Gastrocnemius medialis (tissue), 4 donors: ENCODE data around the gene DBT. TPM values are rescaled to one million over a fixed set of nuclear protein-coding genes. Genes with fewer than 3 reads are reported as not detected.

Experiments
- ATAC-seq, 2 donors: fragments of 150-250 bp; one replicate each; pipeline ENCODE4 v1.9.1; 2016
- DNase-seq, 2 donors: peaks; one replicate each; pipeline ENCODE4 v3.0.0-alpha.2; 2019
- H3K27ac ChIP-seq, 4 donors: fragments of 200-600 bp; sonication (generic); 1 replicate in 1 of 4; 2 replicates in 3 of 4; pipeline ENCODE4 v1.5.1; 2016 to 2018; ENCODE audit warnings: mild to moderate bottlenecking in 2 of 4, moderate library complexity in 1 of 4
- H3K27me3 ChIP-seq, 3 donors: fragments of 200-600 bp; sonication (generic) in 2 of 3; 1 replicate in 1 of 3; 2 replicates in 2 of 3; pipeline versions ENCODE4 v1.5.1 to v1.6.0; 2016 to 2019; ENCODE audit warnings: mild to moderate bottlenecking in 1 of 3, moderate library complexity in 1 of 3
- H3K36me3 ChIP-seq, 2 donors: fragments of 200-600 bp; sonication (generic) in 1 of 2; one replicate each; pipeline ENCODE4 v1.5.1; 2017 to 2018
- H3K4me1 ChIP-seq, 2 donors: fragments of 200-600 bp; sonication (generic) in 1 of 2; one replicate each; pipeline ENCODE4 v1.5.1; 2016 to 2017; ENCODE audit warnings: mild to moderate bottlenecking in 2 of 2
- H3K4me3 ChIP-seq, 4 donors: fragments of 200-600 bp; sonication (generic) in 3 of 4; 1 replicate in 1 of 4; 2 replicates in 3 of 4; pipeline ENCODE4 v1.5.1; 2016 to 2019; ENCODE audit warnings: mild to moderate bottlenecking in 2 of 4
- H3K9me3 ChIP-seq, 3 donors: fragments of 200-600 bp; sonication (generic) in 2 of 3; 1 replicate in 1 of 3; 2 replicates in 2 of 3; pipeline ENCODE4 v1.5.1; 2016 to 2019
- CTCF ChIP-seq, 5 experiments: fragments of 450-650 bp in 3 of 5; fragments of 200-600 bp in 2 of 5; sonication (generic) in 2 of 5; IDR thresholded peaks in 4 of 5; conservative IDR thresholded peaks in 1 of 5; 1 replicate in 4 of 5; 2 replicates in 1 of 5; pipeline ENCODE4 v1.5.1; 2016 to 2019; ENCODE audit warnings: antibody characterized with exemption in 5 of 5, mild to moderate bottlenecking in 3 of 5, moderate library complexity in 3 of 5
- POLR2A ChIP-seq, 2 donors: fragments of 450-650 bp; IDR thresholded peaks; one replicate each; pipeline ENCODE4 v1.6.1; 2017; ENCODE audit warnings: antibody characterized with exemption in 2 of 2, mild to moderate bottlenecking in 2 of 2, moderate library complexity in 2 of 2
- in situ Hi-C, 4 donors: fragments of 200-750 bp; cut with MboI; loops; one replicate each; pipeline versions ENCODE4 v1.15.0 to v1.8.0; 2017; ENCODE audit warnings: low sequenced_read_pairs in 4 of 4
- intact Hi-C: fragments of 100-400 bp; cut with DNase I; formaldehyde crosslinking; loops from one replicate; pipeline ENCODE4 v1.15.1; 2023; ENCODE audit warnings: low total_unique reads
- total RNA-seq, 4 donors: library from RNA; depleted of rRNA; stranded (reverse); fragments of >200 nt; gene quantifications; one replicate each; pipeline versions ENCODE4 v1.1.0 to v1.2.3, GENCODE V29; 2016

Gene DBT
- total RNA-seq, 4 donors from 2014 or later = 7.6 to 11.3 (median 9.6) TPM

DNA sequence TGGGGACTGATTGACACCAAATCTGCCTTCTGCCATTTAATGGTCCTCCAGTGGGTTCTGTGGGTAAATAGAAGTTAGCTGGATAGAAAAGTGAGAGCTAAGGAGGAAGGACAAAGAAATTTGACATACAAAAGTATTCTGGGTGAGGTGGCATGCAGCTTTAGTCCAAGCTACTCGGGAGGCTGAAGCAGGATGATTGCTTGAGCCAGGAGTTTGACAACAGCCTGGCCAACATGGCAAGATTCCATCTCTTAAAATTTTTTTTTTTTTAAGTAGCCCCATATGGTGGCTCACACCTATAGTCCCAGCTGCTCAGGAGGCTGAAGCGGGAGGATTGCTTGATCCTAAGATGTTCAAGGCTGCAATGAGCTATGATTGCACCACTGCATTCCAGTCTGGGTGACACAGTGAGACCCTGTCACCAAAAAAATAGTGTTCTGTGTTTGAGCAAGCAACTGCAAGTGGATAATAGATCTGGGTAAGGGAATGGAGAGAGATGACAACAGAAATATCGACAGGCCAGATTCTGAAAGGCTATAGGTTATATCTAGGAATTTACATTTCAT, 29.8 kb upstream of the DBT start:
- no peak overlapping the region for H3K4me3 ChIP-seq
- peaks cover 3 to 56% of the 10 kb centered on the region in 2 donors for H3K36me3 ChIP-seq
- in situ Hi-C loops (loop anchor here in 1 of 4 donors (25.0 kb wide), 1 partner anchor 183 kb away; no protein-coding TSS in a partner anchor), intact Hi-C loops (no loop called here)
- H3K27me3 ChIP-seq = no peaks in the 10 kb centered on the region
- H3K9me3 ChIP-seq = no peaks in the 10 kb centered on the region
- TF ChIP-seq POLR2A (IDR thresholded peaks at IDR 0.05) (no peak), CTCF (IDR thresholded peaks at IDR 0.05 in 4 of 5, conservative IDR thresholded peaks at IDR 0.05 in 1 of 5) (no peak)
- DNase-seq (no peak), ATAC-seq (no peak)
- peak overlapping the region in 3 of 4 donors; percentile 0 to 39 (median 13) for H3K27ac ChIP-seq
- H3K4me1 ChIP-seq = peaks cover 15% of the 10 kb centered on the region in 2 donors

DNA sequence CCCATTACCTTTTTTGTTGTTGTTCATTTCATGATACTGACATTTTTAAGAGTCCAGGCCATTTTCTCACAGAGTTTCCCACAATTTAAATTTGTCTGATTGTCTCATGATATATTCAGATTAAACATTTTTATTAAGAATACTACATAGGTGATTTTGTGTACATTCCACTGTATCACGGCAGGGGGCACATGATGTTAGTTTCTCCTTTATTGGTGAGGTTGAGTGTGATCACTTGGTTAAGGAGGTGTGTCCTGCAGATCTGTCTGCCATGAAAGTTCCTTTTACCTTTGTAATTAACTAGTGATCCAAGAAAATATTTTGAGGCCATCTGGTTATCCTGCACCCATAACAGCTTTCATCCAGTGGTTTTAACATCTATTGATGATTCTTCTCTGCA, 28.2 kb upstream of the DBT start:
- H3K27me3 ChIP-seq = no peaks in the 10 kb centered on the region
- peaks cover 3 to 68% of the 10 kb centered on the region in 2 donors for H3K36me3 ChIP-seq
- H3K27ac ChIP-seq = no peak overlapping the region
- intact Hi-C loops = no loop called here
- in situ Hi-C loops = loop anchor here in 1 of 4 donors (25.0 kb wide), 1 partner anchor 184 kb away; no protein-coding TSS in a partner anchor
- TF ChIP-seq CTCF (IDR thresholded peaks at IDR 0.05 in 4 of 5, conservative IDR thresholded peaks at IDR 0.05 in 1 of 5) = no peak
- no peak for TF ChIP-seq POLR2A (IDR thresholded peaks at IDR 0.05)
- peaks cover 15% of the 10 kb centered on the region in 2 donors for H3K4me1 ChIP-seq
- no peak overlapping the region for H3K4me3 ChIP-seq
- DNase-seq = no peak
- H3K9me3 ChIP-seq = no peaks in the 10 kb centered on the region
- ATAC-seq = no peak

DNA sequence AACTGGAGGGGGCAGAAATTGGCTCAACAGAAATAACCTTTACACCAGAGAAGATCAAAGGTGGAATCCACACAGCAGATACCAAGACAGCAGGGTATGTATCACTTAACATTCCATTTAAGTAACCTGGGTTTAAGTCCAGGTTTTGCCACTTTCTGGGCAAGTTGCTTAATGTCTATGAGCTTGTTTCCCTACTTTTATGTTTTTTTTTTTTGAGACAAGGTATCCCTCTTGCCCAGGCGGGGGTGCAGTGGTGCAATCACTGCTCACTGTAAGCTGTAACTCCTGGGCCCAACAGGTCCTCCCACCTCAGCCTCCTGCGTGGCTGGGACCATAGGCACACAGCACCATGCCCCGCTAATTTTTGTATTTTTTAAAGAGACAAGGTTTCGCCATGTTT, 18.6 kb upstream of the DBT start:
- Histone ChIP-seq H3K27me3 (no peaks in the 10 kb centered on the region), H3K9me3 (no peaks in the 10 kb centered on the region), H3K4me1 (peaks cover 15 to 19% of the 10 kb centered on the region in 2 donors), H3K27ac (no peak overlapping the region), H3K4me3 (no peak overlapping the region), H3K36me3 (peaks cover 0 to 67% of the 10 kb centered on the region in 2 donors)
- intact Hi-C loops = loop anchor here (5.0 kb wide), 1 partner anchor 91 kb away; the partner anchor contains the start of gene LRRC39
- in situ Hi-C loops = no loop called here
- TF ChIP-seq POLR2A (IDR thresholded peaks at IDR 0.05) = no peak
- no peak for TF ChIP-seq CTCF (IDR thresholded peaks at IDR 0.05 in 4 of 5, conservative IDR thresholded peaks at IDR 0.05 in 1 of 5)
- DNase-seq (no peak), ATAC-seq (no peak)

- in situ Hi-C loops (no loop called here), intact Hi-C loops (loop anchor here (2.0 to 5.0 kb wide), 2 partner anchors 90 to 192 kb away; partner anchors contain the start of gene LRRC39)
- peaks cover 15 to 19% of the 10 kb centered on the region in 2 donors for H3K4me1 ChIP-seq
Observed at GRCh38 chr1:100267284-100267683, 17.6 kb upstream of the DBT start.

More at GRCh38 chr1:100267284-100267683, 17.6 kb upstream of the DBT start:
- Histone ChIP-seq H3K27ac (peak overlapping the region in 2 of 4 donors; percentile 82 to 90), H3K27me3 (no peaks in the 10 kb centered on the region), H3K9me3 (no peaks in the 10 kb centered on the region), H3K36me3 (peaks cover 0 to 61% of the 10 kb centered on the region in 2 donors), H3K4me3 (peak overlapping the region; percentile 67 to 100 (median 91))
- TF ChIP-seq POLR2A (IDR thresholded peaks at IDR 0.05) (no peak), CTCF (IDR thresholded peaks at IDR 0.05 in 4 of 5, conservative IDR thresholded peaks at IDR 0.05 in 1 of 5) (no peak)
- DNase-seq = no peak
- no peak for ATAC-seq
